HT1080 (cell line): ENCODE measurements around the gene POLA1. TPM values are rescaled to one million over a fixed set of nuclear protein-coding genes. Genes with fewer than 3 reads are reported as not detected.

Source experiments
- DNase-seq: peaks from one replicate; pipeline ENCODE4 v3.0.0-alpha.2; 2015; ENCODE audit warnings: low read depth
- total RNA-seq: library from RNA; depleted of rRNA; stranded (reverse); fragments of >200 nt; shearing (Covaris generic); gene quantifications from 2 replicates; pipeline ENCODE4 v1.2.3, GENCODE V29; 2014

POLA1 gene
- total RNA-seq, 1 experiment from 2014 or later = 19.7 TPM

DNA sequence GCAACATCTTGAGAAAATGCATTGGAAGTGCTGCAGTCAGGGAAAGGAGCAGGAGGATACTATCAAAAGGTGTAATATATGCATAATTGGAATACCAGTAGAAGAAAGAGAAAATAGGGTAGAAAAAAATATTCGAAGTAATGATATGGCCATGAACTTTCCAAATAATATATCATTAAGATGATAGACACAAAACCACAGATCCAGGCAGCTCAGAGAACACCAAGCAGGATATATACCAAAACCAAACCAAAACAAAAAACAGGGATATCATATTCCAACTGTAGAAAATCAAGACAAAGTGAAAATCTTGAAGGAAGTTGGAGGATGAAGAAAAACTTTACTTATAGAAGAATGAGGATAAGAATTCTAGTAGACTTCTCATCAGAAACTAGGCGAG lies 9.7 kb upstream of the POLA1 start:
- no peak for DNase-seq

DNA sequence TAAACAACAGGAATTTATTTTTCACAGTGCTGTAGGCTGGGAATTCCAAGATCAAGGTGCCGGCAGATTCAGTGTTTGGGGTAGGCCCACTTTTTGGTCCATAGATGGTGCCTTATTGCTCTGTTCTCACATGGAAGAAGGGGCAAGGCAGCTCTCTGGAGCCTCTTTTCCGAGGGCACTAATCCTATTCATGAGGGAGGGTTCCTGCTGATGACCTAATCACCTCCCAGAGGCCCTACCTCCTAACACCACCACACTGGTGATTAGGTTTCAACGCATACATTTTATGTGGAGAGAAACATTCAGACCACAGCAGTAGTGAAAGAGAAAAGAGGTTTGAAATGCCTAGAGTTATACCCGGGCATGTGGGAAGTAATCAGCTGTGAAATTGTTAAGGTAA lies 1.4 kb upstream of the POLA1 start:
- DNase-seq = no peak

DNA sequence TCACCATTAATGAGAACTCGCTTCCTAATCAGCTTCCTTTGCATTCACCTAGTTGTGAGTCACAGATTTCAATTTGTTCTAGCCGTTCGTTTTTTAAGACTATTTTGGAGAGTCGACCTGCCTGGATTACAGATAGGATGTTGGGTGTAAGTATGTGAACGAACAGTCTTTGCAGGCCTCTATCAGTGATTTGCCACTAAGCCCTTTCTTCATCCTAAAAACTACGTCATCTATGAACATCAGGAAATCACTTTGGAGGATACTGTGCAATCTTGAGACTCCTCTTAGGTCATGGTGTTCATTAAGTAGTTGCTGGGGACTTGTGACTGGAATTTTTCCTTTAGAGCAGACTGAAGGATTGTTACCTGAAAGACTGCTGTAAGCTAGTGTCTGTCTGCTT lies 1.1 kb downstream of the POLA1 start:
- DNase-seq = no peak

- no peak for DNase-seq
Observed at GRCh38 chrX:24696294-24696693, 2.6 kb downstream of the POLA1 start.

GRCh38 chrX:24702362-24703184 lies 8.9 kb downstream of the POLA1 start:
- no peak for DNase-seq

DNA sequence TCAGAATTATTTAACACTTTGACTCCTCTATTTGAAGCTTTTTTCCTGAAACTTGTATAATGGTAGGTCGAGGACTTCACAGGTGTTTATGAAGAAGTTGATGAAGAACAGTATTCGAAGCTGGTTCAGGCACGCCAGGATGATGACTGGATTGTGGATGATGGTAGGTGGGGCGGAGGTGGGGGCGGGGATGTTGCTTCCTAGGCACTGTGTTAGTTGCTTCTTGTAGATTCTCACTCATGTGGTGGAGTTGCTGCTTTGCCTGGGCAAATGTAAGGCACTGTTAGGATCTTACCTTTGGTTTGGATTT lies 9.4 kb downstream of the POLA1 start:
- no peak for DNase-seq

- no peak for DNase-seq
Observed at GRCh38 chrX:24718771-24719170, 25.1 kb downstream of the POLA1 start.

DNA sequence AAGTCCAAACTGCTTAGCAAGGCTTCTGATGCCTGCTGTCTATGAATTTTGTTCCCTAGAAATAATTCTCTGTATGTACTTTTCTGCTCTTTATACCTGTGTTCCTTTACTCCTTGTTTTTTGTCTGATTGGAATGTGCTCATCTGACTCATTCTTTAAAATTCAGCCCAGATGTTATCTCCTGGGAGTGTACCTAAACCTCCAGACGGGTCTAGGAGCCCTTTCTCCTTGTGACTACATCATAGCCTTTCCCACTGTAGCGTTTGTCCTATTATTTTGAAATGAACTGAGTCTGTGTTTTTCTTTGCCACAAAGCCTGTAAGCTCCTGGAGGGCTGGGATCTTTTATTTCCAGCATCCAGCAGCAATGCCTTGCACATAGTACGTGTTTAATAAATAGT lies 26.3 kb downstream of the POLA1 start:
- no peak for DNase-seq

DNA sequence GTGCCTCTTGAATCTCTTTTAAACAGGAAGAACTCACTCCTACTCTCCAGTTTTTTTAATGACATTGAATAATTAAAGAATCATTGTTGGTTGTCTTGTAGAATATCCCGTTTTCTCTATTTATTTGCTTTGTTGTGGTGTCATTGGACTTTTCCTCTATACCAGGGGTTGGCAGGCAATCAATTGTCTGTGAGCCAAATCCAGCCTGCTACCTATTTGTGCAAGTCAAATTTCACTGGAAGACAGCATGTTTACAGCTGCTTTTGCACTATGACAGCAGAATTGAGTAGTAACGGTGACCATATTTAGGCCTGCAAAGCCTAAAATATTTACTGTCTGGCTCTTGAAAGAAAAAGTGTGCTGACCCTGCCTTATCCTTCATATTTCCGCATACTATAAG lies 34.8 kb downstream of the POLA1 start:
- no peak for DNase-seq

DNA sequence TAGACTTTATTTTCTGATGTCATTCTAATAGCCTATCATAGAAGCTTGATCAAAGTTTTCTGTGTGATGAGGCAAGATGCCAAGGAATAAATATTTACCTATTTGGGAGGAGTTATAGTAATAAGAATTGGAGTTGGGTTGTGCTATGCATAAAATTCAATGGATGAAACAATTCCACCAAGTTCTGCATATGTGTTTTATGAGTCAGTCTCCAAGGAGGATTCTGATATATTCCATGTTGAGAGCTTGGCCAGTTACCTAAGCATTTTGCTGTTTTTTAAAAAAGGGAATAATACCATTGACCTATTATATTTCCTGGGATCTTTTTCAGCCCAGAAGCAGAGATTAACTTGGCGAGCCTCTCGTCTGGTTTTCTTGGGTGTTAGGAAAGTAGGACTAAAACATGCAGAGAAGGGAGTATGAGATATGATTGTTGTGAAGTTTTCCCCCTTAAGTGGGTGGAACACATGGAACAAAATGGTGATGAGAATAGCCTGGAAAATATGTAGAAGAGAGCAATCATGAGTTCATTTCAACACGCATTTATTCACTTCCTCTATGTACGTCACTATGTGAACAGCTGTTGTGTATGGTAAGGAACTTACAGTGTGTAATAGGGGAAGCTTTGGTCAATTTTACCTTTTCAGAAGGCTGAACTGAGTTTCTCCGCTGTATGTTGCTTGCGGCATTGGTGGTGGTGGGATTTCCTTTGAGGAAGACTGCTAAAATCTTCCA lies 39.2 kb downstream of the POLA1 start:
- DNase-seq = no peak

- no peak for DNase-seq
Observed at GRCh38 chrX:24741330-24741729, 47.6 kb downstream of the POLA1 start.

DNA sequence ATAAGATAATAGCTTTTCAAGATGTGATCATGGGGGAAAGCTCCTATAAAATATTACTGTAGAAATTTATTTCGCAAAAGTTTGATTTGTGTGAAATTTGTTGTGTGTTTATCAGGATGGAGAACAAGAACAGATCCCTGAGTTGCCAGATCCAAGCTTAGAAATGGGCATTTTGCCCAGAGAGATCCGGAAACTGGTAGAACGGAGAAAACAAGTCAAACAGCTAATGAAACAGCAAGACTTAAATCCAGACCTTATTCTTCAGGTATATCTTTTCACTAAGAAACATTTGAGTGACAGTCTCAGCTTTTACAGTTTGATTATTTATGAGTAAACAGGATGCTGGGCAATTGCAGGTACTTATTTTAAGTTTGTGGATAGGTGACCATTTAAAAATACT lies 54.5 kb downstream of the POLA1 start:
- no peak for DNase-seq

- no peak for DNase-seq
Observed at GRCh38 chrX:24759786-24760185, 66.1 kb downstream of the POLA1 start.

DNA sequence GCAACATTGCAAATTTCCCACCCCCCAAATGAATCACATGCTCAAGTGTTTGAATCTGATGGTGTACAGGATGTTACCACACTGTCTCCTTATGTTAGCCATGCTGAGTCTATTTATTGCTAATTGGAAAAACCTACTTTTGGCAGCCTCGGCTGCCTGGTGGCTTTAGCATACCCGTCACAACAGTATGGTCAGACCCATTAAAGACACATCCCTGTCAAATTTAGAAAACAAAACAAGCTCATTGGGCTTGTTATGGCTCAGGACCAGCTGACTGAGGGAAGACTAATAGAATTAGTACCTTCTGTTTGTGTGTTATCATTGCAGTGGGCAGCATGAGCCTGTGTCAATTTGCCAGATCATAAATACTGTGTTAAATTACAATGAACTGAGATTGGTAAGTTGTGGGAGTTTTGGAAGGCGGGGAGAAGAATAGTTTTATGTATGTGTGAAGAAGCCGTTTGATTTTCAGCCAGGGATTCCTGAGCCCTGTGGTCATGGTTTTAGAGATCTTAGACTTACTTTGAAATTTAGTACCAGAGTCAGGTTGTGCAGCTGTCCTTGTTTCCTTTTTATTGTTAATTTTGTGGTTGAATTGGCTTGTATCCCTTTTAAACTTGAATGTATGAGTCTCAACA lies 66.8 kb downstream of the POLA1 start:
- peak; percentile 0 for DNase-seq

- DNase-seq = no peak
Observed at GRCh38 chrX:24761306-24761705, 67.6 kb downstream of the POLA1 start.

- no peak for DNase-seq
Observed at GRCh38 chrX:24763989-24764388, 70.3 kb downstream of the POLA1 start.

- peak; percentile 1 for DNase-seq
Observed at GRCh38 chrX:24767557-24767956, 73.8 kb downstream of the POLA1 start.

DNA sequence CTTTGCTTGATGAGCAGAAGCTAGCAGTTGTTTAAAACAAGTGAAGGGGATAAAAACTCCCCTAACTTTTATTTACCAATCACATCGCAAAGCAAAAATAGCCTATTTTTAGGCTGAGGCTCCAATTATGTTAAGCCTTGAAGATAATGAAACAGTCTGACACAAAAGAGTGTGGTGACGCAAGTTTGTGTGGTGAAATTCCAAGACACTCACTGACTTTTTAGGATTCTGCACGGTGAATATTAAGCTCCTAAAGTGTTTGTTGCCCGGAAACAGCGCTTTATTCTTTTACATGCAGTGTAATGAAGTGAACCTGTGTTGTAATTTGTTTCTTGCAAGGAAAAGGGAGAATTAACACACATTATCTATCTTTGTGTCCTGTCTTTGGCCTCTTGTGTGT lies 74.8 kb downstream of the POLA1 start:
- no peak for DNase-seq

DNA sequence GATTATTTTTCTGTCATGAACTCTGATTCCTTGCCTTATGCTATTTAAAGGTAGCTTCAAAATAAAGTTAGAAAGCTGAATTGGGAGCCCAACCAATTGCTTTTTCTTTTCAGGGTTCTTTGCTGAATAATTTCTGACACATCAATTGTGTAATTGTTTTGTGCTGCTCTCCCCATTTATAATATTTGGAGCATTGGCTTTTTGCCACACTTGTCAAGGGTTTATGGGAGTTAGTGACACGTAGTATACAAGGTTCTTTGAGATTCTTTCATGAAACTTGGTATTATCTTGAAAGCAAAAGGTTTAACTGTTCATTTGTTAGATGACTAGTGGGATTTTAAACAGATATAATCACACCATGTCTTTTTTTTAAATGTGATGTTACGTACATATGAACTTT lies 80.9 kb downstream of the POLA1 start:
- DNase-seq = no peak

DNA sequence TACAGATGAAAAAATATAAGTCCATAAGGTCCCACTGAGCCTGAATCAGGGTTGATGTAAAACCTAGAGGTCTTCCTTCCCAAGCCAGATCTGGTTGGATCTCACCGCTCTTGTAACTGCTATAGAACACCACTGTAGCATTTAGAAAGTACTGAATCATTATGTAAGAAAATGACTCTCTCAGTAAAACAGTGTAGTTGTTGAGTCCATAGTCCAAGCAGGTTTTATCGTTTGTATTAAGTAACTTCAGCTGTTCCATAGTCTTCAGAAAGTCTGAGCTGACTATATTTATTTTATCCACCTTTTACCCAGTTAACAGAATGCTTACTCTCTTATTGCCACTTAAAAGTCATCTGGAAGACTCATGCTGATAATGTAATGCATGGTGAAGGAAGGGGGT lies 82.2 kb downstream of the POLA1 start:
- no peak for DNase-seq

DNA sequence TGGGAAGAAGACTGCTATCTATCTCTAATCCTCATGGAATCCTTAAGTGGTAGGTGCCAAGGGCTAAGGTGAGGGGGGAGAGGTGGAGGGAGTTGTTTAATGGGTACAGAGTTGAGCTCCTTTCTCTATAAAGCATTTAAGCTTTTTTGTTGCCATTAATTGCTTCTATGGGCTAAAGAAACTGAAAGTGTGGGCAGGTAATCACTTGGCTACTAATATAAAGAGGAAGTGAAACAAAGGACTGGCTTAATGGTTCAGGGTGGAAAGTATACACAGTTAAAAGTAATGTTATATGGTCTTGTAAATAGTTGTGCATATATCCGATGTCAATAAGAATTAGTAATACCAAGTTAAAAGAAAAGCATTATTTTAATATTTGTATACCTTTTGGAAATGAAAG lies 83.9 kb downstream of the POLA1 start:
- no peak for DNase-seq

DNA sequence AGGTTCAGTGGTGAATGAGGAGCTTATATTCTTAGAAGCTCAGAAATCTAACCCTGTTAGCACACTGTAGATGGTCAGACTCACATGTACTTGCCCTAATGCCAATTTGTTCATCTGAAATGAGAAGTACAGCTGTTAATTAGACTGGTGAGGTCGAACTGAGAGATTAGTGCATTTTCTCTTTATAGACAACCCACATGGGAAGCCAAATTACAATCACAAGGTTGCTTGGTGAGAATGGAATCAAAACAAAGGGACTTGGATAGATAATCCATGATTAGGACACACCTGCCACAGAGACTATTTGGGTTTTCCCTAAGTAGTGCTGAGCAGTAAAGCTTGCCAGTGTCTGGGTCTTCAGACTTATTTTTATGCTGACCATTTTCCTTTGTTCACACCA lies 88.3 kb downstream of the POLA1 start:
- DNase-seq = no peak

- no peak for DNase-seq
Observed at GRCh38 chrX:24789047-24789446, 95.3 kb downstream of the POLA1 start.
